Frontal cortex (tissue), 4 donors: ENCODE data around the gene TMED5. TPM values are rescaled to one million over a fixed set of nuclear protein-coding genes. Genes with fewer than 3 reads are reported as not detected.
"Not testable (repeated sequence)": the region's sequence is repeated elsewhere in the genome, so short reads cannot be mapped to it uniquely, and the experiment has no call there.

Experiments
- DNase-seq, 2 donors: peaks; one replicate each; pipeline ENCODE4 v3.0.0; 2012; ENCODE audit warnings: low spot score in 2 of 2
- FAIRE-seq: peaks from 2 replicates; lab custom pipeline; 2012; peaks lifted over from hg19 to GRCh38; lab: Jason Lieb, UNC
- total RNA-seq: library from RNA; depleted of rRNA; stranded (reverse); fragments of >200 nt; gene quantifications from one replicate; pipeline ENCODE4 v1.2.3, GENCODE V29; 2014
- donor health status: control.
- donor health status: control.
- donor health status: control.

TMED5 gene
- 32.2 TPM for total RNA-seq

DNA sequence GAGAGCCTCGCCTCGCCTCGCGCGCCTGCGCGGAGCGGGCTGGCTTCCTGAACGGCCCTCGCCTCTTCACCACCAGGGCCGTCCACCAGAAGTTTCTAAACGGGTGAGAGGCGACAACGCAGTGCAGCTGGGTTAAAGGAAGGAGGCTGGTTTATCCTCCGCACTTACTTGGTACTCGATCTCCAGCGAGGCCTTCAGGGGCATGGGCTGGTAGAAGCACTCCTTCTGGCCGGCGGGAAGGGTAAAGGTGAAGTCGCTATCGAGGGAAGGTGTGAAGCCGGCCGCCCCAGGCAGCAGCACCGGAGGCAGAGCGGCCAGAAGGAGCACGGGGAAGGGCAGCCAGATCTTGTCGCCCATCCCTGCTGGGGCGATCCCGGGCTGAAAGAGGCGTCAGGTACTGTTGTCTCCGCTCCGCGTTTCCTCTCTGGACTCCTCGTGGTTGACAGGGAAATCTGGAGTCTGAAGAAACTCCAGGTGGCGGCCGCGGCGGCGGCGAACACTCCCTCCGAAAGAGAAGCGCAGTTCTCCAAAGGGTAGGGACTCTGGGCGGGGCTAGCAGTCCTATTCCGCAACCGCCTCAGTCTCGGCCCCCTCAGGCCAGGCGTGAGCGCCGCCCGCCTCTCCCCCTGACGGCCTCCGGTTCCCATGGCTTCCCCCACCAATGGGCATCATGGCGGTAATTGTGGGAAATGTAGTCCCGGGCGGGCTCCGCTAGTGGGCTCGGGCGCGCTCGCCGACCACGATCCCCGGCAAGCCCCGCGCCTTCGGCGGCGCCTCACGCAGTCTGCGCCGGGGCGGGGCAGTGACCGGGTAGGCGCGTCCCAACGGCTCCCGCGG, at the start of gene TMED5:
TMED5 (minus strand) TSS at position 528 of the 837 bp plus-strand sequence; CDS start at position 357, 171 bp downstream.
- FAIRE-seq = no peak
- peak; percentile 87 to 89 for DNase-seq

GRCh38 chr1:93223023-93223675, 42.9 kb upstream of the TMED5 start:
- no peak for FAIRE-seq

DNA sequence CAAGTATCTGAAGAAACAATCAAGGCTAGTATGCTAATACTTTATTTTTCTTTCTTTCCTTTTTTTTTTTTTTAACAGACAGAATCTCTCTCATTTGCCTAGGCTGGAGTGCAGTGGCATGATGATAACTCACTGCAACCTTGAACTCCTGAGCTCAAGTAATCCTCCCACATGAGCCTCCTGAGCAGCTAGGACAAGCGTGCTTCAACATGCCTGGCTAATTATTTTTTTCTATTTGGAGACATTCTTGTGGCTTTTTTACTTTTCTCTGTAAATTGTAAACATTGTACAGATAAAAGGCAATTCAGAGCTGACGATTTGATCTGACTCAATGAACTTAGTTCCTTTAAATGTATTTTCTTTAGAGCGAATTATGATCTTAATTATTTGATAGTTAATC, 41.7 kb upstream of the TMED5 start:
- FAIRE-seq = no peak
- DNase-seq = no peak

More at GRCh38 chr1:93223023-93223675, 42.9 kb upstream of the TMED5 start:
- DNase-seq = no peak

DNA sequence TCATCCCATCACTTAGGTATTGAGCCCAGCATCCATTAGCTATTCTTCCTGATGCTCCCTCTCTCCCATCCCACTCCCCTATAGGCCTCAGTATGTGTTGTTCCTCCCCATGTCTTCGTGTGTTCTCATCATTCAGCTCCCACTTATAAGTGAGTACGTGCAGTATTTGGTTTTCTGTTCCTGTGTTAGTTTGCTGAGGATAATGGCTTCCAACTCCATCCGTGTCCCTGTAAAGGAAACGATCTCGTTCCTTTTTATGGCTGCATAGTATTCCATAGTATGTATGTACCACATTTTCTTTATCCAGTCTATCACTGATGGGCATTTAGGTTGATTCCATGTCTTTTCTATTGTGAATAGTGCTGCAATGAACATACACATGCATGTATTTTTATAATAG, 40.5 kb upstream of the TMED5 start:
- FAIRE-seq = not testable (repeated sequence)

DNA sequence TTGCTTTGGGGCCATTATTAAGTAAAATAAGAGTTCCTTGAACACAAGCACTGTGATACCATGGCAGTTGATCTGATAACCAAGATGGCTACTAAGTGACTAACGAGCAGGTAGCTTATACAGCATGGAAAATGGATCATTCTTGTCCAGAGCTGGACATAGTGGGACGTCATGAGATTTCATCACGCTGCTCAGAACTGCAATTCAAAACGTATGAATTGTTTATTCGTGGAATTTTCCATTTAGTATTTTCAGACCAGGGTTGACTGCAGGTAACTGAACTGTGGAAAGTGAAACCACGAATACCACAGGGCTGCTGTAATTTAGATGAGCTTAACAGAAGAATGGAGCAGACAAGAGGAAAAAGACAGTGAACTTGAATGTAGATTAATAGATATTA, 39.2 kb upstream of the TMED5 start:
- FAIRE-seq (no peak), DNase-seq (no peak)

More for the DNA sequence above, 40.5 kb upstream of the TMED5 start:
- DNase-seq = not testable (repeated sequence)

- no peak for DNase-seq
- no peak for FAIRE-seq
Measured at GRCh38 chr1:93215322-93215721, 35.1 kb upstream of the TMED5 start.

DNA sequence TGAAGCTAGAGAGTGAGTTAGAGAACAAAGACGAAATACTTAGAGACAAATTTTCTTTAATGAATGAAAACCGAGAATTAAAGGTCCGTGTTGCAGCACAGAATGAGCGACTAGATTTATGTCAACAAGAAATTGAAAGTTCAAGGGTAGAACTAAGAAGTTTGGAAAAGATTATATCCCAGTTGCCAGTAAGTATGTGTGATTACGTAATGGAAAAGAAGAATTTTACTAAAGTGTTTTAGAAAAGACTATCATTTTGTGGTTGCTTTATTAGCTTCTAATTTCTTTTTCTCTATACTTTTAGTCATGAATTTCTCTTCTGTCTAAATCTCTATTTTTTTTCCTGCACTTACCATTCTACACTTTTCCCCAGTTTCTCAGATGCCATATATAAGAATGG, 27.0 kb upstream of the TMED5 start:
- DNase-seq = no peak
- no peak for FAIRE-seq

DNA sequence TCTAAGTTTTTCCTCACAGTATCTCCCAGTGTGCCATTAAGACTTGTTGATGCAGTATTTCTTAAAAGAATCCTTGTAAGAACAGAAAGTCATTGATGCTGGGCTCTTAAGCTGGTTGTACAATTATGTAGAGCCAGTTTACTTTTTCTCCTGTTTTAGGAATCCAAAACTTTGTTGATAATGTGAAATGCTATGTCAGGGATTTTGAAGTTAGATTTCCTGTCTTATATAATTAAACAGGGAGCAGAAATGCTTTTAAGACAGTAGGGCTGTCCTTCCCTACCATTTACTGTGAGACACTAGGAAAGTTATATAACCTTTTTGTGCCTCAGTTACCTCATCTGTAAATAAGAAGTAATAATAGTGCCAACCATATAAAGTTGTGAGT, 26.3 kb upstream of the TMED5 start:
- no peak for DNase-seq
- no peak for FAIRE-seq

DNA sequence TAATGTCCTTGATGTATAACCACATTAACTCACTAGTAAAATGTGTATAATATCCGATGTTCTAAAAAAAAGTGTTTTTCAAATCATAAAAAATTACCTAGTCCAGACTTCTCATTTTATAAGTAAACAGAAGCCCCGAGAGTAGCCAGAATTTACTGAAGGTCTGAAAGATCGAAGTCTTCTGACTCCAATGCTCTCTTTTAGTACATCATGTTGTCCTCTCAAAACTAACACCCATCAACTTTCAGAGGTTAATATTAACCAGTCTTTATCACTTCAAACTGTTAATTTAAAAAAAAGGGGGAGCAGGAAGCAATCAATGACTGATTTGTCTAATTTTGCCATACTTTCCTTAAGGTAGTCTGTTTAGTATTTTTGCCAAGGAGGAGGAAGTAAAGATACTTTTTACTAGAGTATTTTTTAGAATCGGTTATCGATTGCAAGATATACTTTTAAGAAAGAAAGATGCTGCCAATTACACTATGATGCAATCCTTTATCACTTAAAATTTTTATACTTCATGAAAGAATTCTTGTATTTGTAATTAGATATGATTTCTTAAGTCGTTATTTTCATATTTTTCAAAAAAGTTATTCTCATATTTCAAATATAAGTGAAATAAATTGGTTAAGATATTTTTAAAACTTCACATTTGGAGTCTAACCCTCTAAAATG, 25.8 kb upstream of the TMED5 start:
- FAIRE-seq = no peak
- no peak for DNase-seq

- DNase-seq (no peak), FAIRE-seq (no peak)
Measured at GRCh38 chr1:93200714-93201113, 20.5 kb upstream of the TMED5 start.

DNA sequence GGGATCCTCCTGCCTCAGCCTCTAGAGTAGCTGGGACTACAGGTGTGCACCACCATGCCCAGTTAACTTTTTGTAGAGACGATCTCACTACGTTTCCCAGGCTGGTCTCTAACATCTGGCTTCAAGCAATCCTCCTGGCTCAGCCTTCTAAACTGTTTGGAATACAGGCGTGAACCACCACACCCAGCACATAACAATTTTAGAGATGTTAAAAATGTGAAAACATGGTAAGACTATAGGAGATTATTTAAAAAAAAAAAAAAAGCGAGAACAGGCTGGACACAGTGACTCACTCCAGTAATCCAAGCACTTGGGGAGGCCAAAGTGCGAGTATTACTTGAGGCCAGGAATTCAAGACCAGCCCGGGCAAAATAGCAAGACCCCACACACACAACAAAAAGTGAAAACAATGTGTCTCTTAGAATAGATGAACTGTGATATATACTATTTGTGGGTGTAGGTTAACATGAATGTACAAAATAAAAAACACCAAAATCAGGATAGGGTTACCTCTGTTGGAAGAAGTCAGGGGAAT, 19.9 kb upstream of the TMED5 start:
- FAIRE-seq = no peak
- DNase-seq = no peak

DNA sequence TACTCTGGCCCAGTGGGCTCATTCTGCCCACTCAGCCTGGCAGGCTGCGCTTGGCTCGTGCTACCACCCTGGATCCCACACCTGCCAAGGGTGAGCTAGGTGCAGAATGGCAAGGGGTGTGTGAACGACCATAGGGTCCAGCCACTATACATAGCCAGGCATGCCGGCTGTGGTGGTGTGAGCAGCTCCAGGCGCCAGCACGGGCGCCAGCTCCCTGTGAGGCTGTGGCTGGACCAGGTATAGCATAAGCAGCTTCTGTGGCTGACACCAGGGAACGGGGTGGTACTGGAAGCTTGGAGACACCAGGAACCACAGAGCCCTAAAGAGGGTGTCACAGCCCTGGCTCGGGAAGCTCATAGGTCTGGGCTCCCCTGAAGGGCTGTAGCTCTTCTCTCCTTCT, 18.9 kb upstream of the TMED5 start:
- FAIRE-seq (no peak), DNase-seq (no peak)

DNA sequence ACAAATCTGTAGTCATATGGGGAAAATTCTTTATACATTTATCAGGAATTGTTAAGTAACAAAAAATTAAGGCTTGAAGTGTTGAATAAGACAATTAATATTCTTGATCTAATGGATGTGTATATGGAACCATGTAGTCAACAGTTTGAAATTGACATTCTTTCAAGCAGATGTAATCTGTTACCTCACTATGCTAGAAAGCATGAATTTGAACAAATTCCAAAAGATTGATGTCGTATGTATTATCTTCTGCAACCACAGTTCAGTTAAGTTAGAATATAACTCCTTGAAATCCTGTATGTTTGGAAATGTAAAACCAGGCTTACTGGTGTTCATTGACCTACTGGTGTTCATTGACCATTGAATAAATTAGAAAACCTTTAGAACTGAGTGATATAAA, 16.4 kb upstream of the TMED5 start:
- no peak for DNase-seq
- no peak for FAIRE-seq

DNA sequence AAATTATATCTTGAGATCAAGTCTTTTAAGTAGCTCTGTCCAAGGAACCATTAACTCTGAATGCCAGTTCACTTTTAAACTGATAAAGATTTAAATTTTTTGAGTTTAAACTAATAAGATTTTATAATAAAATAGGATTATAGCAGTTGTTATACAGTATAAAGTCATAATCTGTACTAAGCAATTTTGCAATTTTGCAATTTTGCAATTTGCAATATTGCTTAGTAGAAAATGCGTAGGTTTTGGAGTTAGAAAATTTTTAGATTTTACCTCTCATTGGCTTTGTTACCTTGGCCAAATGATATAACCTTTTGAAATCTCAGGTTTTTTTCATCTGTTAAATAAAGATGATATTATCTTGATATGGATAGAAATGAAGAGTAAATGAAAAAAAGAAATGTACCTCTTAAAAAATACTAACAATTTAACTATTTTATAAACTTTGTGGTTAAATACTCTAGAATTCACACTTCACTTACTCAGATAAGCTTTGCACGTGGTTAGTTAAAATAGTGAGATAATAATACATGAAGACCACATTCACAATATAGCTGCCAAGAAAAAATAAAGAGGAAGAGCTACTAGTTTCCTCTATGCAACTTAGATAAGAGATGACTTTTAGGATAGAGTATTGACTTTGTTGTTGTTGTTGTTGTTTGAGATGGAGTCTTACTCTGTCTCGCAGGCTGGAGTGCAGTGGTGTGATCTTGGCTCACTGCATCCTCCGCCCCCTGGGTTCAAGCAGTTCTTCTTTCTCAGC, 14.2 kb upstream of the TMED5 start:
- no peak for FAIRE-seq

DNA sequence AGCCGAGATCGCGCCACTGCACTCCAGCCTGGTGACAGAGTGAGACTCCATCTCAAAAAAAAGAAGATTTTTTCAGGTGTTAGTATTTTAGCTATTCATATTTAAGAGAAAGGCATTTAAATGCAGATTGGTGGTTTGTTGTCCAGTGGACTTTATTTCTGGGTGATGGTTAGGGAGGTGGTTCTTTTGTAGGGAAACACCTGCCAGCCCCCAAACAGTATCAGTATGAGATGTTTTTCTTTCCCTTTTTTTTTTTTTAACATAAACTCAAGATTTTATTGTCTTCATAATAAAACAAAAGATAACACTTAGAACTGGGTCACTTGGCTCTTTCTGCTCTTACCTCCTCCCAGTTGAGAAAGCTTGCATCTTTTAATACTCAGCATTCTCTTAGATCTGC, 10.2 kb upstream of the TMED5 start:
- no peak for DNase-seq
- FAIRE-seq = no peak

More for the DNA sequence above, 14.2 kb upstream of the TMED5 start:
- no peak for DNase-seq

DNA sequence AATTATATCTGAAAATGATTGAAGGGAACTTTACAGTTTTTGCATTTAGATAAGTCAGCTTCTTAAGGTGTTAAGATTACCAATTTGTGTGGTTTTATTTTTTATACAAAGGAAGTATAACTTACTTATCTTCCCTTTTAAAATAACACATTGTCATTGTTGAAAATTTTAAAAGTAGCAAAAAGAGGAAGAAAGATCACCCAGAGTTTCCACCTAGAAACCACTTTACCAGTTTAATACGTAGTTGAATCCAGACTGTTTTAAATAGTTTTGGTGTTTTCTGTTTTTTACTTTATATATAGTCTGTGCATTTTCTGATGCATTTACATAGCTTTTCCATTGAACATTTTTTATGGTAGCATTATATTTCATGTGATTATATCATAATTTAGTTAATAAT, 6.5 kb upstream of the TMED5 start:
- DNase-seq (no peak), FAIRE-seq (no peak)

- DNase-seq = no peak
- no peak for FAIRE-seq
Measured at GRCh38 chr1:93180723-93181613, 755 bp upstream of the TMED5 start, which contains the start of gene CCDC18. CCDC18 (plus strand) TSS chr1:93180724; CDS start chr1:93183362, 2,638 bp downstream.

DNA sequence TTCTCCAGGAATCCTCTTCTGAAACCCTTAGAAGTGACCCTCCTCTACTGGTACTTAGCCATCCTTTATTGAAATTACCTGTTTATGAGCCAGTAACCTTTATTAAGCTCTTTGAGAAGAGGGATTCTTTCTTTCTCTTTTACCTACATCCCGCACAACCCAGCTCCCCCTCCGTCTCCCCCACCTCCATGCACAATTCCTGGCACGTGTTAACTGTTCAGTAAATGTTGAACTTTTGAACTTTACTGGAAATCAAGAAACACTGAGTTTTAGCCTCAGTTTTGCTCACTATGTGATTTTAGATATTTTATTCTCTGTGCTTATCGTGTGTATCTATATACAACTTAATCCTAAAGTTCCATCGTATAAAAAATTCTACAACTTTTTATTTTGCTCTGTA, 1.8 kb downstream of the TMED5 start:
- DNase-seq (no peak), FAIRE-seq (no peak)

DNA sequence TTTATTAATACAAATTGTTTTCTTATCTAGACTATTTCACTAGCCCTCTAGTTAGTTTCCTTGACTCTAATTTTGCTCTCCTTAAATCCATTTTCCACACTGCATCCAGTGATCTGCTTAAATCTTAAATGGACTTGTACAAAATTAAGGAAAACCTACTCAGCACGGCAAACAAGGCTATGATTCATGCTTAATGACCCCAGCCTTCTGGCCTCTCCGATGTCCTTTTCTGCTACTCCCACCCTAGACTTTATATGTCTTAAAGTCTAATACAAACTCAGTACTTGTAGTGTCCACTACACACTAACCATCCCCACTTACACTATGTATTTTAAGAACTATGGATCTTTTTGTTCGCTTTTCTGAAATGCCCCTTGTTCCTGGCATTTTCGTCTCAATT, 2.2 kb downstream of the TMED5 start:
- no peak for DNase-seq
- FAIRE-seq = no peak
